A549 (cell line): ENCODE results near the gene RBMS3. TPM values are rescaled to one million over a fixed set of nuclear protein-coding genes. Genes with fewer than 3 reads are reported as not detected.
"Not testable (repeated sequence)": the region's sequence is repeated elsewhere in the genome, so short reads cannot be mapped to it uniquely, and the experiment has no call there.

Experiments used
- ATAC-seq, 2 experiments: fragments of 200-7000 bp in 1 of 2; fragments of >200 bp in 1 of 2; cut with Nextera tagmentation in 1 of 2; cut with Tn5 transposase in 1 of 2; 3 replicates each; pipeline versions ENCODE4 v1.8.0 to v1.9.1; 2018 to 2020; ENCODE audit warnings: mild to moderate bottlenecking in 1 of 2, moderate library complexity in 1 of 2
- CTCF ChIA-PET: fragments of 300-600 bp; sonication (Branson Sonifier 250); formaldehyde crosslinking; extraction: SDS; loops from one replicate; lab custom pipeline; 2021; ENCODE audit warnings: antibody characterized with exemption, inconsistent platforms; lab: Yijun Ruan, JAX
- POLR2A ChIA-PET: fragments of 350-600 bp; formaldehyde crosslinking; extraction: SDS; loops from one replicate; lab custom pipeline; 2021; ENCODE audit warnings: antibody characterized with exemption, inconsistent platforms; lab: Yijun Ruan, JAX
- DNase-seq, 2 experiments: peaks; one replicate each; pipeline versions ENCODE4 v3.0.0 to v3.0.0-alpha.2; 2011 to 2016; ENCODE audit warnings: low read depth in 1 of 2, low spot score in 1 of 2
- FAIRE-seq: peaks from 2 replicates; lab custom pipeline; 2011; peaks lifted over from hg19 to GRCh38; lab: Jason Lieb, UNC
- H3K27ac ChIP-seq, 2 experiments: fragments of >200 bp; sonication (Bioruptor Twin); formaldehyde crosslinking; 3 replicates each; pipeline ENCODE4 v1.5.1; 2016 to 2017
- H3K4me1 ChIP-seq: fragments of >200 bp; sonication (Bioruptor Twin); formaldehyde crosslinking; 3 replicates; pipeline ENCODE4 v1.6.1; 2016
- H3K4me2 ChIP-seq: fragments of >200 bp; sonication (Bioruptor Twin); formaldehyde crosslinking; 3 replicates; pipeline ENCODE4 v1.6.1; 2016
- H3K4me3 ChIP-seq: fragments of >200 bp; sonication (Bioruptor Twin); formaldehyde crosslinking; 3 replicates; pipeline ENCODE4 v1.5.1; 2016
- H3K9me3 ChIP-seq: fragments of >200 bp; sonication (Bioruptor Twin); formaldehyde crosslinking; 3 replicates; pipeline ENCODE4 v1.6.1; 2016
- CHD4 ChIP-seq: fragments of 200-600 bp; sonication (generic); IDR thresholded peaks from 2 replicates; pipeline ENCODE4 v1.6.1; 2016; ENCODE audit warnings: antibody characterized with exemption, mild to moderate bottlenecking, borderline replicate concordance
- EP300 ChIP-seq, 2 experiments: fragments of >200 bp; sonication (Bioruptor Twin); formaldehyde crosslinking; IDR thresholded peaks; 2 replicates in 1 of 2; 3 replicates in 1 of 2; pipeline ENCODE4 v1.6.1; 2016 to 2017
- ESRRA ChIP-seq: fragments of 150-350 bp; IDR thresholded peaks from 2 replicates; pipeline ENCODE4 v1.6.1; 2014; ENCODE audit warnings: mild to moderate bottlenecking, low read length, borderline replicate concordance
- FOSB ChIP-seq: fragments of 250-450 bp; sonication (Bioruptor Pico); IDR thresholded peaks from 2 replicates; pipeline ENCODE4 v1.5.0; 2020; ENCODE audit warnings: mild to moderate bottlenecking, moderate library complexity
- FOSL2 ChIP-seq, 2 experiments: fragments of 450-650 bp in 1 of 2; fragments of >200 bp in 1 of 2; sonication (Bioruptor Twin) in 1 of 2; formaldehyde crosslinking; IDR thresholded peaks; 2 replicates each; pipeline versions ENCODE4 v1.5.0 to v1.6.1; 2016 to 2020; ENCODE audit warnings: mild to moderate bottlenecking in 1 of 2, moderate library complexity in 1 of 2
- HES2 ChIP-seq: fragments of >200 bp; sonication (Bioruptor Twin); formaldehyde crosslinking; IDR thresholded peaks from 2 replicates; pipeline ENCODE4 v1.6.1; 2016
- HEYL ChIP-seq: fragments of 250-450 bp; sonication (Bioruptor Pico); IDR thresholded peaks from 2 replicates; pipeline ENCODE4 v1.8.0; 2021; ENCODE audit warnings: mild to moderate bottlenecking, moderate library complexity
- HOXB5 ChIP-seq: fragments of 250-450 bp; sonication (Bioruptor Pico); IDR thresholded peaks from 2 replicates; pipeline ENCODE4 v1.5.0; 2020; ENCODE audit warnings: mild to moderate bottlenecking, moderate library complexity
- JUNB ChIP-seq: fragments of >200 bp; sonication (Bioruptor Twin); formaldehyde crosslinking; IDR thresholded peaks from 2 replicates; pipeline ENCODE4 v1.6.1; 2016
- KDM1A ChIP-seq: fragments of 200-600 bp; sonication (generic); IDR thresholded peaks from 2 replicates; pipeline ENCODE4 v1.6.1; 2016; ENCODE audit warnings: low read depth, mild to moderate bottlenecking
- MAX ChIP-seq: IDR thresholded peaks from 2 replicates; pipeline ENCODE4 v1.6.1; 2012
- NR3C1 ChIP-seq: fragments of >200 bp; sonication (Bioruptor Twin); formaldehyde crosslinking; IDR thresholded peaks from 3 replicates; pipeline ENCODE4 v1.6.1; 2017
- PHF8 ChIP-seq: fragments of 200-600 bp; sonication (generic); IDR thresholded peaks from 2 replicates; pipeline ENCODE4 v1.6.1; 2016; ENCODE audit warnings: low read depth, mild to moderate bottlenecking, antibody characterized with exemption, moderate library complexity, borderline replicate concordance
- POLR2AphosphoS2 ChIP-seq: conservative IDR thresholded peaks from 2 replicates; pipeline ENCODE4 v1.6.1; 2012; ENCODE audit warnings: low read length, improper control_type of control experiment, inconsistent platforms
- RAD21 ChIP-seq, 2 experiments: fragments of >200 bp in 1 of 2; sonication (Bioruptor Twin) in 1 of 2; formaldehyde crosslinking in 1 of 2; IDR thresholded peaks in 1 of 2; conservative IDR thresholded peaks in 1 of 2; 2 replicates in 1 of 2; 3 replicates in 1 of 2; pipeline ENCODE4 v1.6.1; 2012 to 2018; ENCODE audit warnings: inconsistent platforms in 1 of 2
- RFX5 ChIP-seq: fragments of 450-650 bp; IDR thresholded peaks from 2 replicates; pipeline ENCODE4 v1.7.1; 2014; ENCODE audit warnings: antibody characterized with exemption, mild to moderate bottlenecking, moderate library complexity
- TP53 ChIP-seq: fragments of 250-450 bp; sonication (Bioruptor Pico); IDR thresholded peaks from 2 replicates; pipeline ENCODE4 v1.5.0; 2021; ENCODE audit warnings: mild to moderate bottlenecking, moderate library complexity
- ZC3H11A ChIP-seq: fragments of 450-650 bp; IDR thresholded peaks from 2 replicates; pipeline ENCODE4 v1.6.1; 2014; ENCODE audit warnings: antibody characterized with exemption, mild to moderate bottlenecking
- ZFP36 ChIP-seq: fragments of 450-650 bp; IDR thresholded peaks from 2 replicates; pipeline ENCODE4 v1.6.1; 2014; ENCODE audit warnings: borderline replicate concordance; ENCODE audit not compliant: partially characterized antibody
- ZNF302 ChIP-seq: fragments of 250-450 bp; sonication (Bioruptor Pico); IDR thresholded peaks from 2 replicates; pipeline ENCODE4 v1.9.0; 2021; ENCODE audit warnings: inconsistent platforms, mild to moderate bottlenecking, moderate library complexity
- WGBS: methylation state at CpG from one replicate; pipeline ENCODE4 v1.1.6; 2017; ENCODE audit errors: missing lambda C conversion rate; 5-methylcytosine and 5-hydroxymethylcytosine counted together
- polyA plus RNA-seq, 4 experiments: library from polyadenylated mRNA; depleted of rRNA in 3 of 4; stranded (reverse); fragments of >200 nt; fragmentation: RNase III in 1 of 4; extraction: RNeasy Plus Mini Kit Qiagen cat#74134 plus additional on column Dnase treatment in 1 of 4; gene quantifications; 2 replicates in 3 of 4; 3 replicates in 1 of 4; pipeline ENCODE4 v1.2.3, GENCODE V29; 2011 to 2017
- TF ChIP-seq, protein P1 (sequence below): fragments of 250-450 bp; sonication (Bioruptor Pico); IDR thresholded peaks from 2 replicates; pipeline ENCODE4 v1.5.0; 2021; ENCODE audit warnings: mild to moderate bottlenecking, moderate library complexity, borderline replicate concordance
- TF ChIP-seq, protein P2 (sequence below): IDR thresholded peaks from 2 replicates; pipeline ENCODE4 v1.6.1; 2012
- TF ChIP-seq, protein P3 (sequence below): fragments of 250-450 bp; sonication (Bioruptor Pico); IDR thresholded peaks from 2 replicates; pipeline ENCODE4 v1.5.0; 2020; ENCODE audit warnings: low read depth, mild to moderate bottlenecking, moderate library complexity

The RBMS3 gene
- polyA plus RNA-seq, 2 of the 4 experiments (the other 2 are of a cell fraction): 0.92 to 4.1 TPM

GRCh38 chr3:29665688-29666087 lies 384.8 kb downstream of the RBMS3 start:
- Histone ChIP-seq H3K27ac (no peak overlapping the region), H3K4me2 (no peak overlapping the region), H3K4me1 (no peaks in the 10 kb centered on the region), H3K9me3 (peaks cover 2% of the 10 kb centered on the region; the same call in 1 of the 3 replicates), H3K4me3 (no peak overlapping the region)
- ChIA-PET POLR2A (no interaction called here), CTCF (no interaction called here)
- no peak for FAIRE-seq
- DNase-seq: no peak
- 80% methylated on average over 3 of the region's 3 CpGs for WGBS
- TF ChIP-seq RFX5: no peak
- TF ChIP-seq ZFP36: no peak
- no peak for TF ChIP-seq ESRRA
- TF ChIP-seq POLR2AphosphoS2: no peak
- TF ChIP-seq KDM1A: no peak
- TF ChIP-seq, protein P1, sequence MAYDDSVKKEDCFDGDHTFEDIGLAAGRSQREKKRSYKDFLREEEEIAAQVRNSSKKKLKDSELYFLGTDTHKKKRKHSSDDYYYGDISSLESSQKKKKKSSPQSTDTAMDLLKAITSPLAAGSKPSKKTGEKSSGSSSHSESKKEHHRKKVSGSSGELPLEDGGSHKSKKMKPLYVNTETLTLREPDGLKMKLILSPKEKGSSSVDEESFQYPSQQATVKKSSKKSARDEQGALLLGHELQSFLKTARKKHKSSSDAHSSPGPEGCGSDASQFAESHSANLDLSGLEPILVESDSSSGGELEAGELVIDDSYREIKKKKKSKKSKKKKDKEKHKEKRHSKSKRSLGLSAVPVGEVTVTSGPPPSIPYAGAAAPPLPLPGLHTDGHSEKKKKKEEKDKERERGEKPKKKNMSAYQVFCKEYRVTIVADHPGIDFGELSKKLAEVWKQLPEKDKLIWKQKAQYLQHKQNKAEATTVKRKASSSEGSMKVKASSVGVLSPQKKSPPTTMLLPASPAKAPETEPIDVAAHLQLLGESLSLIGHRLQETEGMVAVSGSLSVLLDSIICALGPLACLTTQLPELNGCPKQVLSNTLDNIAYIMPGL: no peak
- no peak for TF ChIP-seq CHD4
- TF ChIP-seq MAX: no peak
- no peak for TF ChIP-seq FOSL2 (IDR thresholded peaks at IDR 0.05)
- no peak for TF ChIP-seq FOSL2 (CRISPR knock-in tag; IDR thresholded peaks at IDR 0.05)
- no peak for ATAC-seq

DNA sequence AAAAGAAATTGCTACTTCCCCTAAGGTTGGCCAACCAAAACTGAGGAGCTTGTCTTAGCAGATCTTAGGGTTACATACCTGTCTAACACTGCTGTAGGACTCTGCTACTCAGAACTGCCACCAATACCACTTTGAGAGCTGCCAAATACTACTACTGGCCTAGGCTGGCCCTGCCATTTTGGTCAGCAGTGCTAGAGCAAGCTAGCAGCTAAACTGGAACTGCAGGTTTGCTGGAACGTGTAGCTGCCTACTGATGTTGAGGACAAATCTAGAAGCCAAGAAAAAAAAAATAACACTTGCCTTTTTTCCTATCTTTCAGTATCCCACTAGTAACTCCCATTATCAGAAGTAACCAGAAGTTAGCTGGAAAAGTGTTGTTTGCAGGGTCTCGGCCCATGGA lies 387.4 kb downstream of the RBMS3 start:
- WGBS: 88% methylated on average over 2 of the region's 2 CpGs
- ChIA-PET POLR2A (no interaction called here), CTCF (no interaction called here)
- no peak overlapping the region for H3K27ac ChIP-seq
- peaks cover 2% of the 10 kb centered on the region; the same call in 1 of the 3 replicates for H3K9me3 ChIP-seq
- no peak for ATAC-seq
- FAIRE-seq: no peak
- no peak for TF ChIP-seq HEYL (CRISPR knock-in tag)
- TF ChIP-seq, protein P2, sequence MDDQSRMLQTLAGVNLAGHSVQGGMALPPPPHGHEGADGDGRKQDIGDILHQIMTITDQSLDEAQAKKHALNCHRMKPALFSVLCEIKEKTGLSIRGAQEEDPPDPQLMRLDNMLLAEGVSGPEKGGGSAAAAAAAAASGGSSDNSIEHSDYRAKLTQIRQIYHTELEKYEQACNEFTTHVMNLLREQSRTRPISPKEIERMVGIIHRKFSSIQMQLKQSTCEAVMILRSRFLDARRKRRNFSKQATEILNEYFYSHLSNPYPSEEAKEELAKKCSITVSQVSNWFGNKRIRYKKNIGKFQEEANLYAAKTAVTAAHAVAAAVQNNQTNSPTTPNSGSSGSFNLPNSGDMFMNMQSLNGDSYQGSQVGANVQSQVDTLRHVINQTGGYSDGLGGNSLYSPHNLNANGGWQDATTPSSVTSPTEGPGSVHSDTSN: no peak
- no peak for TF ChIP-seq NR3C1
- no peak for TF ChIP-seq TP53
- TF ChIP-seq HOXB5 (CRISPR knock-in tag): no peak
- TF ChIP-seq FOSL2 (IDR thresholded peaks at IDR 0.05): no peak
- no peak for TF ChIP-seq FOSL2 (CRISPR knock-in tag; IDR thresholded peaks at IDR 0.05)
- TF ChIP-seq HES2: no peak
- no peak for TF ChIP-seq POLR2AphosphoS2
- TF ChIP-seq FOSB (CRISPR knock-in tag): no peak
- no peak for TF ChIP-seq JUNB
- no peak for TF ChIP-seq ZNF302
- TF ChIP-seq, protein P3, sequence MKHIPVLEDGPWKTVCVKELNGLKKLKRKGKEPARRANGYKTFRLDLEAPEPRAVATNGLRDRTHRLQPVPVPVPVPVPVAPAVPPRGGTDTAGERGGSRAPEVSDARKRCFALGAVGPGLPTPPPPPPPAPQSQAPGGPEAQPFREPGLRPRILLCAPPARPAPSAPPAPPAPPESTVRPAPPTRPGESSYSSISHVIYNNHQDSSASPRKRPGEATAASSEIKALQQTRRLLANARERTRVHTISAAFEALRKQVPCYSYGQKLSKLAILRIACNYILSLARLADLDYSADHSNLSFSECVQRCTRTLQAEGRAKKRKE: no peak
- no peak for TF ChIP-seq EP300 (IDR thresholded peaks at IDR 0.05)
- TF ChIP-seq ZC3H11A: no peak
- TF ChIP-seq PHF8: no peak
- TF ChIP-seq KDM1A: no peak
- DNase-seq: no peak
- H3K4me3 ChIP-seq: no peak overlapping the region
- H3K4me1 ChIP-seq: no peaks in the 10 kb centered on the region
- no peak overlapping the region for H3K4me2 ChIP-seq

DNA sequence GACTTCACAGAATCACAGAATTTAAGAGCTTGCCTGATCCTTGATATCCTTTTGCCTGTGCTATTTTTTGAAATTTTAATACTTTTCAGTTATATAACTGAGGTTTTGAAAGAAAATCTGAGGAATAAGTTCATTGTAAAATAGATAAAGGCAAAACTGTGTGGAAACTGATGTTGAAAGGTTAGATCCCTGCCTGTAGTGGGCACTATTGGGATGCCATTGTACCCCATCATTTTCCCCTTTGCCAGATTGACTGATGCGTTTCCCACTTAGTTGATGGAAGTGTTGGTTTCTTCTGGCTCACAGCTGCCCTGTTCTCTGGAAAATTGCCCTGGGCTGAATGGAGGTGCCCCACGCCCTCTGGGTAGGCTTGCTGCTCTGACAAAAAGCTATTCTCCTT lies 387.9 kb downstream of the RBMS3 start:
- TF ChIP-seq ESRRA: no peak
- peak in 1 of 2 experiments; percentile 23; a peak in 2 of 5 replicates for TF ChIP-seq RAD21 (conservative IDR thresholded peaks at IDR 0.05 in 1 of 2, IDR thresholded peaks at IDR 0.05 in 1 of 2)
- ATAC-seq (no peak), FAIRE-seq (no peak), DNase-seq (no peak)
- no peaks in the 10 kb centered on the region for H3K4me1 ChIP-seq
- WGBS: 88% methylated on average over 2 of the region's 2 CpGs
- no peak overlapping the region for H3K4me2 ChIP-seq
- H3K4me3 ChIP-seq: no peak overlapping the region
- POLR2A ChIA-PET: no interaction called here
- CTCF ChIA-PET: no interaction called here
- peaks cover 2% of the 10 kb centered on the region; the same call in 1 of the 3 replicates for H3K9me3 ChIP-seq
- H3K27ac ChIP-seq: no peak overlapping the region

- FAIRE-seq, H3K4me1 ChIP-seq, H3K27ac ChIP-seq, DNase-seq, ATAC-seq, H3K9me3 ChIP-seq, H3K4me3 ChIP-seq, H3K4me2 ChIP-seq, POLR2A ChIA-PET: not testable (repeated sequence)
- CTCF ChIA-PET: interaction anchor here (1.1 to 1.5 kb wide), 2 partner anchors 10 to 13 kb away, joined by 3 read pairs; no protein-coding TSS in a partner anchor
- 75% methylated on average over 7 of the region's 7 CpGs for WGBS
Measured at GRCh38 chr3:29670476-29670875, 389.6 kb downstream of the RBMS3 start.
